Right lobe of liver (tissue), 6 donors: ENCODE measurements around the gene RPTOR. TPM values are rescaled to one million over a fixed set of nuclear protein-coding genes. Genes with fewer than 3 reads are reported as not detected.
A peak's percentile ranks its signal among the peaks of the same experiment; 100 is the strongest.

Experiments
- ATAC-seq, 4 donors: fragments of 200-7000 bp; cut with Tn5 transposase; one replicate each; pipeline ENCODE4 v1.9.1; 2020; ENCODE audit warnings: mild to moderate bottlenecking in 4 of 4, moderate library complexity in 4 of 4
- DNase-seq, 3 donors: peaks; one replicate each; pipeline ENCODE4 v3.0.0-alpha.2; 2020
- H3K27ac ChIP-seq, 3 donors: fragments of 200-600 bp; one replicate each; pipeline ENCODE4 v1.8.0; 2022
- H3K27me3 ChIP-seq, 2 donors: fragments of 200-600 bp; one replicate each; pipeline ENCODE4 v1.8.0; 2022
- H3K36me3 ChIP-seq, 4 donors: fragments of 200-600 bp; sonication (generic) in 1 of 4; one replicate each; pipeline versions ENCODE4 v1.5.1 to v1.8.0; 2017 to 2022; ENCODE audit warnings: control low read depth in 1 of 4
- H3K4me1 ChIP-seq, 4 donors: fragments of 200-600 bp; sonication (generic) in 1 of 4; one replicate each; pipeline versions ENCODE4 v1.5.1 to v1.8.0; 2017 to 2022; ENCODE audit warnings: control low read depth in 1 of 4
- H3K4me3 ChIP-seq, 3 donors: fragments of 200-600 bp; one replicate each; pipeline ENCODE4 v1.8.0; 2022
- H3K9me3 ChIP-seq, 4 donors: fragments of 200-600 bp; sonication (generic) in 1 of 4; one replicate each; pipeline versions ENCODE4 v1.5.1 to v1.8.0; 2017 to 2022; ENCODE audit warnings: control low read depth in 1 of 4
- CTCF ChIP-seq, 4 donors: fragments of 200-600 bp in 3 of 4; fragments of 450-650 bp in 1 of 4; IDR thresholded peaks; one replicate each; pipeline versions ENCODE4 v1.5.1 to v1.8.0; 2016 to 2022; ENCODE audit warnings: antibody characterized with exemption in 4 of 4, mild to moderate bottlenecking in 2 of 4
- POLR2A ChIP-seq: fragments of 450-650 bp; IDR thresholded peaks from one replicate; pipeline ENCODE4 v1.6.1; 2017; ENCODE audit warnings: antibody characterized with exemption, mild to moderate bottlenecking
- WGBS: methylation state at CpG from one replicate; pipeline ENCODE4 v1.1.6; 2018; ENCODE audit warnings: low coverage, low lambda C conversion rate; ENCODE audit not compliant: insufficient coverage; ENCODE audit errors: missing lambda C conversion rate; 5-methylcytosine and 5-hydroxymethylcytosine counted together
- intact Hi-C, 2 donors: fragments of 100-400 bp; cut with DNase I; formaldehyde crosslinking; loops; one replicate each; pipeline versions ENCODE4 v1.11.2 to v1.14.1; 2022
- total RNA-seq, 6 experiments: library from RNA; depleted of rRNA in 2 of 6; stranded (reverse); fragments of >200 nt in 2 of 6; fragmentation: NEBNext Ultra II Directional in 3 of 6; extraction: Animal tissue kit (Norgen Biotek cat#: 25700) in 3 of 6; gene quantifications; one replicate each; pipeline versions ENCODE4 v1.1.0 to v1.2.4, GENCODE V29; 2016 to 2023
- donor health status: DM: no; HTN: yes; CAD: no.
- donor health status: DM: no; HTN: no; CAD: no.
- donor health status: DM: no; HTN: no; CAD: no.
- donor health status: DM: no; HTN: yes; CAD: no.
- donor health status: DM: no; HTN: yes; CAD: no.

RPTOR gene
- total RNA-seq, 6 experiments from 2014 or later: 13.1 to 24.0 (median 15.5) TPM

GRCh38 chr17:80857756-80858171, 313.1 kb downstream of the RPTOR start:
- H3K4me1 ChIP-seq: no peaks in the 10 kb centered on the region
- no peak overlapping the region for H3K4me3 ChIP-seq
- TF ChIP-seq CTCF (IDR thresholded peaks at IDR 0.05) (no peak), POLR2A (no peak)
- 98% methylated on average over 9 of the region's 25 CpGs for WGBS
- H3K27me3 ChIP-seq: no peaks in the 10 kb centered on the region
- DNase-seq: peak in 1 of 3 donors; percentile 46
- intact Hi-C loops: no loop called here
- no peaks in the 10 kb centered on the region for H3K9me3 ChIP-seq
- H3K36me3 ChIP-seq: no peaks in the 10 kb centered on the region
- H3K27ac ChIP-seq: no peak overlapping the region
- ATAC-seq: no peak

DNA sequence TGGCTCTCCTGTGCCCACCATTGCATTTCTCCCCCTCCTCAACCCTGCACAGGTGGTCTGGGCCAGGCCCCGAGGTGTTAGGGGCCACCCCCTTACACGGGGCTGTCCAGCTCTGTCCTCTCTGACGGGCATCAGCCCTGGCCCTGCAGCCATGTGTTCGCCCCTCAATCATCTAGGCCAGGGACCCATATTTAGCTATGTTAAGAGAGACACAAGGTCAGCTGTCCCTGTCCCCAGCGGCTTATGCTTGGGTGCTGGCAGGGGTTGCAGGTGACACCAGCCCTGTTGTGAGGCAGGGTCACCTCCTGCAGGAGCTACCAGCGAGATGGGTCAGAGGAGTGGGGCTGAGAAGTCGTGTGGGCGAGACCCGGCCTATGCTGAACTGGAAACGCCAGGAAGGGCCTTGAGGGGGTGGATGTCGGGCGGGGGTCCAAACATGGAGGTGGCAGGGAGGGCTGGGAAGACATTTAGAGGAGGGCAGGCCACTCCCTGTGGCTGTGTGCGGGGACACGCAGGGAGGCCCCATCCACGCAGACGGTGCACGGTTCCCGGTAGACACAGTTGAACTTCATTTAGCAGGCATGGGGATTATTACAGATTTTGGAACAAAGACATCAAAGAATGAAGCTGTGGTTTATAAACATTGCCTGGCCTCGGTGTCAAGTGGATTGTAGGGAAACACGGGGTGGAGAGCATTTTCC, 313.8 kb downstream of the RPTOR start:
- no peaks in the 10 kb centered on the region for H3K9me3 ChIP-seq
- no peaks in the 10 kb centered on the region for H3K36me3 ChIP-seq
- H3K27me3 ChIP-seq: no peaks in the 10 kb centered on the region
- WGBS: 85% methylated on average over 10 of the region's 20 CpGs
- H3K27ac ChIP-seq: no peak overlapping the region
- TF ChIP-seq POLR2A (no peak), CTCF (IDR thresholded peaks at IDR 0.05) (no peak)
- DNase-seq (peak in 1 of 3 donors; percentile 40), ATAC-seq (no peak)
- intact Hi-C loops: no loop called here
- H3K4me1 ChIP-seq: no peaks in the 10 kb centered on the region
- no peak overlapping the region for H3K4me3 ChIP-seq

- no peaks in the 10 kb centered on the region for H3K4me1 ChIP-seq
- H3K4me3 ChIP-seq: no peak overlapping the region
- peak; percentile 52 to 69 (median 61) for ATAC-seq
- intact Hi-C loops: no loop called here
- TF ChIP-seq CTCF (IDR thresholded peaks at IDR 0.05) (no peak), POLR2A (no peak)
- DNase-seq: peak; percentile 55 to 74 (median 71)
- H3K9me3 ChIP-seq: no peaks in the 10 kb centered on the region
- H3K27ac ChIP-seq: no peak overlapping the region
- H3K36me3 ChIP-seq: no peaks in the 10 kb centered on the region
- H3K27me3 ChIP-seq: no peaks in the 10 kb centered on the region
- WGBS: 62% methylated on average over 12 of the region's 40 CpGs
These were observed 314.6 kb downstream of the RPTOR start for GRCh38 chr17:80859002-80859941.

DNA sequence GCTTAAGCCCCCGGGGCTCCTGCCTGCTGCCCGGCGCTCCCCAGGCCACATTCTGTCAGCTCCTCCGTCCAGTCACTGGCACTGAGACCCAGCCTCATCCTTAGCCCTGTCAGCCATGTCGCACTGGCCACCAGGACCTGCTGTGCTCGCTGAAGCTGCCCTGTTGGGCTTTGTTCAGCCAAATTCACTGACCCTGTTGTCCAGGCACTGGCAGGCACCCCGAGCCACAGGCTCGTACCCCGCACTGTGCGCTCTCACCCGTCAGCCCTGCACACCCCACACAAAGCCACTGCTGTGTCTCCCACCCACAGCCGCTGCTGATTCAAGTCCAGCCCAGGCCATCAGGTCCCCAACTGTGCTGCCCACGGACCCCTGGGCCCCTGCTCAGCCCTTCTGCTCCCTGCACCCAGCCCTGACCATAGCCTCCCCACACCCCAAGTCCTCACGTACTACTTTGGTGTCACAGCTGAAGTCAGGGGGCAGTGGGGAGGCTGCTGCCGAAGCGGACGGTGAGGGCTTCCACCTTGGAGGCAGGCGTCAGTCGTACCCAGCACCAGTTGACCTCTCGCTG, 315.5 kb downstream of the RPTOR start:
- H3K36me3 ChIP-seq: no peaks in the 10 kb centered on the region
- H3K4me3 ChIP-seq: no peak overlapping the region
- H3K27me3 ChIP-seq: no peaks in the 10 kb centered on the region
- peak in 1 of 4 donors; percentile 10 for ATAC-seq
- DNase-seq: peak in 1 of 3 donors; percentile 44
- intact Hi-C loops: no loop called here
- no peak overlapping the region for H3K27ac ChIP-seq
- WGBS: 100% methylated on average over 1 of the region's 20 CpGs
- H3K4me1 ChIP-seq: no peaks in the 10 kb centered on the region
- H3K9me3 ChIP-seq: no peaks in the 10 kb centered on the region
- TF ChIP-seq CTCF (IDR thresholded peaks at IDR 0.05) (no peak), POLR2A (no peak)
